ENCODE data around the gene RHOA. TPM values are rescaled to one million over a fixed set of nuclear protein-coding genes. Genes with fewer than 3 reads are reported as not detected.

RHOA gene
- total and polyA plus RNA-seq, 2 of the 13 experiments (the other 11 are each of a cell fraction or from before 2014, with no cell fraction given), result 131 to 177 TPM

DNA sequence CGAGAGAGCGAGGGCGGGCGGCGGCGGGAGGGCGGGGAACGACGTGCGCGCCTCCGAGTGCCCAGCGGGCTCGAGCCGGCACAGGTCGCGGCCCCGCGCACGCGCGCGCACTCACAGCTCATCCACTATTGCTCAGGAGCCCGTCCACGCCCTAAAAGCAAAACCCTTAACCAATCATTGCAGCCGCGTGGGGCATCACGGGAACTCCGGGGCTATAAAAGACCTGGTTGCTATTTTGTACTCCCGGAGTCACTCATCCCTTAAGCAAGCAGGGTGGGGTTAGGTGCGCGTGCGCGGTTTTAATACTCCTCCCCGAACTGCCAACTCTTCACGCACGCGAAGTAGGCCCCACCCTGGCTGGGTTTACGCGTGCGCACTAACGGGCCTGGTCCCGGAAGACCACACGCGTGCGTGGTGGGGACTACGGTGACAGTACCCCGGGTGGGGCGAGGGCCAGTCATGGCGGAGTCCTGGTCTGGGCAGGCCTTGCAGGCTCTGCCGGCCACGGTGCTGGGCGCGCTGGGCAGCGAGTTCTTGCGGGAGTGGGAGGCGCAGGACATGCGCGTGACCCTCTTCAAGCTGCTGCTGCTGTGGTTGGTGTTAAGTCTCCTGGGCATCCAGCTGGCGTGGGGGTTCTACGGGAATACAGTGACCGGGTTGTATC, at the start of gene RHOA, which contains the start of gene TCTA (continued):
- TF ChIP-seq SKI (IDR thresholded peaks at IDR 0.05; ENCODE audit: partially characterized antibody) (no peak), ZNF850 (CRISPR knock-in tag; conservative IDR thresholded peaks at IDR 0.05) (no peak), NR3C1 (CRISPR knock-in tag; IDR thresholded peaks at IDR 0.05) (no peak), PAWR (CRISPR knock-in tag; IDR thresholded peaks at IDR 0.05; ENCODE audit: borderline replicate concordance) (no peak), ATAD3A (CRISPR knock-in tag; IDR thresholded peaks at IDR 0.05) (no peak), ATF7-NPFF (CRISPR knock-in tag; IDR thresholded peaks at IDR 0.05; ENCODE audit: low read depth) (peak; percentile 9; the same call in 1 of the 2 replicates), ZNF382 (CRISPR knock-in tag; IDR thresholded peaks at IDR 0.05; ENCODE audit: borderline replicate concordance) (no peak), HMG20B (CRISPR knock-in tag; conservative IDR thresholded peaks at IDR 0.05) (no peak), KDM6A (CRISPR knock-in tag; IDR thresholded peaks at IDR 0.05; ENCODE audit: low read depth) (no peak), ZNF335 (CRISPR knock-in tag; IDR thresholded peaks at IDR 0.05) (peak; percentile 69; the same call in 1 of the 2 replicates), GLI4 (CRISPR knock-in tag; IDR thresholded peaks at IDR 0.05; ENCODE audit: borderline replicate concordance) (no peak; the same call in 1 of the 2 replicates), RARA (CRISPR knock-in tag; IDR thresholded peaks at IDR 0.05) (0 out of 2 replicates have a peak, but pooled peaks have one; percentile 30), NONO (IDR thresholded peaks at IDR 0.05) (no peak), NONO (CRISPR knock-in tag; conservative IDR thresholded peaks at IDR 0.05) (peak; percentile 88), KAT8 (CRISPR knock-in tag; IDR thresholded peaks at IDR 0.05) (peak; percentile 94), ZNF3 (CRISPR knock-in tag; IDR thresholded peaks at IDR 0.05) (no peak), ZNF230 (CRISPR knock-in tag; IDR thresholded peaks at IDR 0.05) (peak; percentile 72; the same call in 1 of the 2 replicates), PHB2 (IDR thresholded peaks at IDR 0.05; ENCODE audit: partially characterized antibody) (no peak), ZNF674 (CRISPR knock-in tag; IDR thresholded peaks at IDR 0.05; ENCODE audit: low read depth) (no peak), ZNF607 (CRISPR knock-in tag; IDR thresholded peaks at IDR 0.05; ENCODE audit: borderline replicate concordance) (peak; percentile 70), ZFP36 (IDR thresholded peaks at IDR 0.05; ENCODE audit: borderline replicate concordance, low read depth, low read length, partially characterized antibody) (no peak), CAMTA2 (CRISPR knock-in tag; IDR thresholded peaks at IDR 0.05; ENCODE audit: borderline replicate concordance) (peak; percentile 96; the same call in 1 of the 2 replicates), TOE1 (CRISPR knock-in tag; IDR thresholded peaks at IDR 0.05) (no peak), JUNB (CRISPR knock-in tag; IDR thresholded peaks at IDR 0.05; ENCODE audit: borderline replicate concordance) (no peak; the same call in 1 of the 2 replicates)
- TF ChIP-seq, protein P1, sequence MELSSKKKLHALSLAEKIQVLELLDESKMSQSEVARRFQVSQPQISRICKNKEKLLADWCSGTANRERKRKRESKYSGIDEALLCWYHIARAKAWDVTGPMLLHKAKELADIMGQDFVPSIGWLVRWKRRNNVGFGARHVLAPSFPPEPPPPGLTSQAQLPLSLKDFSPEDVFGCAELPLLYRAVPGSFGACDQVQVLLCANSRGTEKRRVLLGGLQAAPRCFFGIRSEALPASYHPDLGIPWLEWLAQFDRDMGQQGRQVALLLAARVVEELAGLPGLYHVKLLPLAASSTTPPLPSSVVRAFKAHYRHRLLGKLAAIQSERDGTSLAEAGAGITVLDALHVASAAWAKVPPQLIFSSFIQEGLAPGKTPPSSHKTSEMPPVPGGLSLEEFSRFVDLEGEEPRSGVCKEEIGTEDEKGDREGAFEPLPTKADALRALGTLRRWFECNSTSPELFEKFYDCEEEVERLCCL (CRISPR knock-in tag; IDR thresholded peaks at IDR 0.05; ENCODE audit: borderline replicate concordance), result 0 out of 2 replicates have a peak, but pooled peaks have one; percentile 57
- TF ChIP-seq, protein P2, sequence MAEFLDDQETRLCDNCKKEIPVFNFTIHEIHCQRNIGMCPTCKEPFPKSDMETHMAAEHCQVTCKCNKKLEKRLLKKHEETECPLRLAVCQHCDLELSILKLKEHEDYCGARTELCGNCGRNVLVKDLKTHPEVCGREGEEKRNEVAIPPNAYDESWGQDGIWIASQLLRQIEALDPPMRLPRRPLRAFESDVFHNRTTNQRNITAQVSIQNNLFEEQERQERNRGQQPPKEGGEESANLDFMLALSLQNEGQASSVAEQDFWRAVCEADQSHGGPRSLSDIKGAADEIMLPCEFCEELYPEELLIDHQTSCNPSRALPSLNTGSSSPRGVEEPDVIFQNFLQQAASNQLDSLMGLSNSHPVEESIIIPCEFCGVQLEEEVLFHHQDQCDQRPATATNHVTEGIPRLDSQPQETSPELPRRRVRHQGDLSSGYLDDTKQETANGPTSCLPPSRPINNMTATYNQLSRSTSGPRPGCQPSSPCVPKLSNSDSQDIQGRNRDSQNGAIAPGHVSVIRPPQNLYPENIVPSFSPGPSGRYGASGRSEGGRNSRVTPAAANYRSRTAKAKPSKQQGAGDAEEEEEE (CRISPR knock-in tag; IDR thresholded peaks at IDR 0.05; ENCODE audit: borderline replicate concordance), result no peak
- TF ChIP-seq, protein P3, sequence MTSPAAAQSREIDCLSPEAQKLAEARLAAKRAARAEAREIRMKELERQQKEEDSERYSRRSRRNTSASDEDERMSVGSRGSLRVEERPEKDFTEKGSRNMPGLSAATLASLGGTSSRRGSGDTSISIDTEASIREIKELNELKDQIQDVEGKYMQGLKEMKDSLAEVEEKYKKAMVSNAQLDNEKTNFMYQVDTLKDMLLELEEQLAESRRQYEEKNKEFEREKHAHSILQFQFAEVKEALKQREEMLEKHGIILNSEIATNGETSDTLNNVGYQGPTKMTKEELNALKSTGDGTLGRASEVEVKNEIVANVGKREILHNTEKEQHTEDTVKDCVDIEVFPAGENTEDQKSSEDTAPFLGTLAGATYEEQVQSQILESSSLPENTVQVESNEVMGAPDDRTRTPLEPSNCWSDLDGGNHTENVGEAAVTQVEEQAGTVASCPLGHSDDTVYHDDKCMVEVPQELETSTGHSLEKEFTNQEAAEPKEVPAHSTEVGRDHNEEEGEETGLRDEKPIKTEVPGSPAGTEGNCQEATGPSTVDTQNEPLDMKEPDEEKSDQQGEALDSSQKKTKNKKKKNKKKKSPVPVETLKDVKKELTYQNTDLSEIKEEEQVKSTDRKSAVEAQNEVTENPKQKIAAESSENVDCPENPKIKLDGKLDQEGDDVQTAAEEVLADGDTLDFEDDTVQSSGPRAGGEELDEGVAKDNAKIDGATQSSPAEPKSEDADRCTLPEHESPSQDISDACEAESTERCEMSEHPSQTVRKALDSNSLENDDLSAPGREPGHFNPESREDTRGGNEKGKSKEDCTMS (CRISPR knock-in tag; conservative IDR thresholded peaks at IDR 0.05), result no peak
